SK-N-SH treated with all-trans-retinoic acid at 6 μM for 48 hours (cell line): Measurements from ENCODE around the gene SMTN.

Experiments
- ATAC-seq: fragments of 200-7000 bp; cut with Tn5 transposase; 3 replicates; pipeline ENCODE4 v1.9.1; 2020; ENCODE audit warnings: mild to moderate bottlenecking, moderate library complexity
- BACH2 ChIP-seq: fragments of 250-450 bp; sonication (Bioruptor Pico); IDR thresholded peaks from 2 replicates; pipeline ENCODE4 v1.9.0; 2021; ENCODE audit warnings: mild to moderate bottlenecking, borderline replicate concordance
- ESRRG ChIP-seq: fragments of 250-450 bp; sonication (Bioruptor Pico); IDR thresholded peaks from 2 replicates; pipeline ENCODE4 v1.6.1; 2021; ENCODE audit warnings: mild to moderate bottlenecking
- GLIS3 ChIP-seq: fragments of 250-450 bp; sonication (Bioruptor Pico); IDR thresholded peaks from 2 replicates; pipeline ENCODE4 v1.5.0; 2020; ENCODE audit warnings: mild to moderate bottlenecking, moderate library complexity
- ISL1 ChIP-seq: fragments of 250-450 bp; sonication (Bioruptor Pico); IDR thresholded peaks from 2 replicates; pipeline ENCODE4 v2.1.2; 2022; ENCODE audit warnings: mild to moderate bottlenecking, moderate library complexity
- OSR1 ChIP-seq: fragments of 250-450 bp; sonication (Bioruptor Pico); IDR thresholded peaks from 2 replicates; pipeline ENCODE4 v1.8.0; 2022; ENCODE audit warnings: moderate library complexity, mild to moderate bottlenecking, inconsistent platforms
- PPARA ChIP-seq: fragments of 250-450 bp; sonication (Bioruptor Pico); IDR thresholded peaks from 2 replicates; pipeline ENCODE4 v1.5.0; 2020; ENCODE audit warnings: mild to moderate bottlenecking, borderline replicate concordance
- RARB ChIP-seq: fragments of 250-450 bp; sonication (Bioruptor Pico); IDR thresholded peaks from 2 replicates; pipeline ENCODE4 v1.8.0; 2021; ENCODE audit warnings: mild to moderate bottlenecking, moderate library complexity
- SNAI2 ChIP-seq: fragments of 250-450 bp; sonication (Bioruptor Pico); IDR thresholded peaks from 2 replicates; pipeline ENCODE4 v1.5.0; 2020; ENCODE audit warnings: mild to moderate bottlenecking, moderate library complexity
- TCF4 ChIP-seq: fragments of 250-450 bp; sonication (Bioruptor Pico); IDR thresholded peaks from 2 replicates; pipeline ENCODE4 v1.8.0; 2021; ENCODE audit warnings: mild to moderate bottlenecking, moderate library complexity, borderline replicate concordance
- TOX ChIP-seq: fragments of 250-450 bp; sonication (Bioruptor Pico); IDR thresholded peaks from 2 replicates; pipeline ENCODE4 v1.8.0; 2021; ENCODE audit warnings: mild to moderate bottlenecking, moderate library complexity, borderline replicate concordance
- ZC3H10 ChIP-seq: fragments of 250-450 bp; sonication (Bioruptor Pico); IDR thresholded peaks from 2 replicates; pipeline ENCODE4 v1.5.1; 2021; ENCODE audit warnings: mild to moderate bottlenecking, moderate library complexity
- ZFP3 ChIP-seq: fragments of 250-450 bp; sonication (Bioruptor Pico); IDR thresholded peaks from 2 replicates; pipeline ENCODE4 v1.5.0; 2020; ENCODE audit warnings: mild to moderate bottlenecking, moderate library complexity
- ZNF565 ChIP-seq: fragments of 450-650 bp; formaldehyde crosslinking; conservative IDR thresholded peaks from 2 replicates; pipeline ENCODE4 v1.5.0; 2020; ENCODE audit warnings: low read depth, mild to moderate bottlenecking, moderate library complexity
- ZNF70 ChIP-seq: fragments of 450-650 bp; formaldehyde crosslinking; IDR thresholded peaks from 2 replicates; pipeline ENCODE4 v1.5.0; 2020; ENCODE audit warnings: mild to moderate bottlenecking, moderate library complexity
- ZNF8 ChIP-seq: fragments of 450-650 bp; formaldehyde crosslinking; IDR thresholded peaks from 2 replicates; pipeline ENCODE4 v1.5.0; 2020; ENCODE audit warnings: mild to moderate bottlenecking, moderate library complexity
- TF ChIP-seq, protein P1 (sequence below): fragments of 250-450 bp; sonication (Bioruptor Pico); IDR thresholded peaks from 2 replicates; pipeline ENCODE4 v1.8.0; 2021; ENCODE audit warnings: low read depth, mild to moderate bottlenecking, moderate library complexity, borderline replicate concordance
- TF ChIP-seq, protein P2 (sequence below): fragments of 250-450 bp; sonication (Bioruptor Pico); IDR thresholded peaks from 2 replicates; pipeline ENCODE4 v1.5.1; 2021; ENCODE audit warnings: mild to moderate bottlenecking, moderate library complexity
- TF ChIP-seq, protein P3 (sequence below): fragments of 250-450 bp; sonication (Bioruptor Pico); IDR thresholded peaks from 2 replicates; pipeline ENCODE4 v1.5.1; 2020; ENCODE audit warnings: low read depth, mild to moderate bottlenecking, moderate library complexity
- TF ChIP-seq, protein P4 (sequence below): fragments of 250-450 bp; sonication (Bioruptor Pico); IDR thresholded peaks from 2 replicates; pipeline ENCODE4 v1.5.0; 2020; ENCODE audit warnings: mild to moderate bottlenecking, moderate library complexity
- TF ChIP-seq, protein P5 (sequence below): fragments of 250-450 bp; sonication (Bioruptor Pico); IDR thresholded peaks from 2 replicates; pipeline ENCODE4 v1.8.0; 2020; ENCODE audit warnings: mild to moderate bottlenecking, moderate library complexity, borderline replicate concordance

Gene SMTN

DNA sequence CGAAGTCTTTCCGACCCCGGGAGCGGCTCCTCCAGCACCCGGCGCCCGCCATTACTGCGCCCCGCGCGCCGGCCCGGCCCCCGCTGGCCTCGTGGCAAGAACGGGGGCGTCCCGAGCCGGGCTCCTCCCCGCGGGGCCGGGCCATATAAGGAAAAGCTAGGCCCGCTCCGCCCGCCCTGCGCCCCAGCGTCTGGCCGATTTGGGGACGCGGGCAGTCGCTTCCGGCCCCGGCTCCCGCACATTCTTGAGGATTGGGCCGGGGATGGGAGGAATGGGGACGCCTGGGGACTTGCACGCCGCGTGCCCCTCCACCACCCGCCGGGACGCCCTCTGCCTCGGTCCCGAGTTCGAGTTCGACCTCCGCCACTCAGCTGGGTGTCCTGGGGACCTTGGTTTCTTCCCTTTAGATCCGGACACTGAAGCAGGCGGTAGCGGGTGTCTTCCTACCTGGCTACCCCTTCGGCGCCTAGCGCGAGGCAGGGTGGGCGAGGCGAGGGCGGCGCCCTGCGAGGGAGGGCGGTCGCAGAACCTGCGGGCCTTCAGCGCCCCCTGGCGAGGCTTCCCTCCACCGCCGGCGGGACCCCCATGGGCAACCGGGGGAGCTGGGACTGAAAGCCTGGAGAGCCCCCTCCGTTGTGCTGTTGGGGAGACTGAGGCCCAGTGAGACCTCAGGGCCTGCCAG lies 3.8 kb downstream of the SMTN start (continued):
- TF ChIP-seq ZC3H10 (CRISPR knock-in tag) (no peak), ZNF70 (CRISPR knock-in tag) (no peak), OSR1 (CRISPR knock-in tag) (no peak), PPARA (CRISPR knock-in tag) (no peak), BACH2 (CRISPR knock-in tag) (no peak), ZNF8 (CRISPR knock-in tag) (no peak), GLIS3 (CRISPR knock-in tag) (no peak), TOX (CRISPR knock-in tag) (no peak), ISL1 (CRISPR knock-in tag) (no peak)
- TF ChIP-seq, protein P1, sequence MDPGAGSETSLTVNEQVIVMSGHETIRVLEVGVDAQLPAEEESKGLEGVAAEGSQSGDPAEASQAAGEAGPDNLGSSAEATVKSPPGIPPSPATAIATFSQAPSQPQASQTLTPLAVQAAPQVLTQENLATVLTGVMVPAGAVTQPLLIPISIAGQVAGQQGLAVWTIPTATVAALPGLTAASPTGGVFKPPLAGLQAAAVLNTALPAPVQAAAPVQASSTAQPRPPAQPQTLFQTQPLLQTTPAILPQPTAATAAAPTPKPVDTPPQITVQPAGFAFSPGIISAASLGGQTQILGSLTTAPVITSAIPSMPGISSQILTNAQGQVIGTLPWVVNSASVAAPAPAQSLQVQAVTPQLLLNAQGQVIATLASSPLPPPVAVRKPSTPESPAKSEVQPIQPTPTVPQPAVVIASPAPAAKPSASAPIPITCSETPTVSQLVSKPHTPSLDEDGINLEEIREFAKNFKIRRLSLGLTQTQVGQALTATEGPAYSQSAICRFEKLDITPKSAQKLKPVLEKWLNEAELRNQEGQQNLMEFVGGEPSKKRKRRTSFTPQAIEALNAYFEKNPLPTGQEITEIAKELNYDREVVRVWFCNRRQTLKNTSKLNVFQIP (CRISPR knock-in tag), result no peak

DNA sequence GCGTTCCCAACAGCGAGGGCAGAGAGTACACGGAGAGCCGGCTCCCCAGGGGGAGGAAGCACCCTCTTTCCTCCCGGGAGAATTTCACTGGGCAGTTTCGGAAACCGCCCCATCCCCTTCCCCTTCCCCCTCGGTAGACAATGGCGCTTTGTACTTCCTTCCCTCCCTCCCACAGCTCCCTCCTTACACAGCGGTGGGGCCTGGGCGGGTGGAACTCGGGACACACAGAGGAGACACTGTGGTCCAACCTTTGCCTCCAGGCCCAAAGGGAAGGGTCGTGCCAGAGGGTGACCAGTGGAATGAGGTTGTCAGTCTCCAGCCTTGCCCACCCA lies 4.3 kb downstream of the SMTN start:
- TF ChIP-seq ZFP3 (CRISPR knock-in tag) (no peak), OSR1 (CRISPR knock-in tag) (no peak), SNAI2 (CRISPR knock-in tag) (no peak), ESRRG (CRISPR knock-in tag) (no peak), TCF4 (no peak), GLIS3 (CRISPR knock-in tag) (no peak), RARB (CRISPR knock-in tag) (no peak), ZC3H10 (CRISPR knock-in tag) (no peak), BACH2 (CRISPR knock-in tag) (no peak), ISL1 (CRISPR knock-in tag) (no peak), PPARA (CRISPR knock-in tag) (no peak), ZNF565 (no peak), ZNF8 (CRISPR knock-in tag) (no peak), TOX (CRISPR knock-in tag) (no peak)
- TF ChIP-seq, protein P1 (CRISPR knock-in tag), result no peak
- TF ChIP-seq, protein P2, sequence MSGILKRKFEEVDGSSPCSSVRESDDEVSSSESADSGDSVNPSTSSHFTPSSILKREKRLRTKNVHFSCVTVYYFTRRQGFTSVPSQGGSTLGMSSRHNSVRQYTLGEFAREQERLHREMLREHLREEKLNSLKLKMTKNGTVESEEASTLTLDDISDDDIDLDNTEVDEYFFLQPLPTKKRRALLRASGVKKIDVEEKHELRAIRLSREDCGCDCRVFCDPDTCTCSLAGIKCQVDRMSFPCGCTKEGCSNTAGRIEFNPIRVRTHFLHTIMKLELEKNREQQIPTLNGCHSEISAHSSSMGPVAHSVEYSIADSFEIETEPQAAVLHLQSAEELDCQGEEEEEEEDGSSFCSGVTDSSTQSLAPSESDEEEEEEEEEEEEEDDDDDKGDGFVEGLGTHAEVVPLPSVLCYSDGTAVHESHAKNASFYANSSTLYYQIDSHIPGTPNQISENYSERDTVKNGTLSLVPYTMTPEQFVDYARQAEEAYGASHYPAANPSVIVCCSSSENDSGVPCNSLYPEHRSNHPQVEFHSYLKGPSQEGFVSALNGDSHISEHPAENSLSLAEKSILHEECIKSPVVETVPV (CRISPR knock-in tag), result no peak
- TF ChIP-seq, protein P3, sequence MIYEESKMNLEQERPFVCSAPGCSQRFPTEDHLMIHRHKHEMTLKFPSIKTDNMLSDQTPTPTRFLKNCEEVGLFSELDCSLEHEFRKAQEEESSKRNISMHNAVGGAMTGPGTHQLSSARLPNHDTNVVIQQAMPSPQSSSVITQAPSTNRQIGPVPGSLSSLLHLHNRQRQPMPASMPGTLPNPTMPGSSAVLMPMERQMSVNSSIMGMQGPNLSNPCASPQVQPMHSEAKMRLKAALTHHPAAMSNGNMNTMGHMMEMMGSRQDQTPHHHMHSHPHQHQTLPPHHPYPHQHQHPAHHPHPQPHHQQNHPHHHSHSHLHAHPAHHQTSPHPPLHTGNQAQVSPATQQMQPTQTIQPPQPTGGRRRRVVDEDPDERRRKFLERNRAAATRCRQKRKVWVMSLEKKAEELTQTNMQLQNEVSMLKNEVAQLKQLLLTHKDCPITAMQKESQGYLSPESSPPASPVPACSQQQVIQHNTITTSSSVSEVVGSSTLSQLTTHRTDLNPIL, result no peak
- TF ChIP-seq, protein P4, sequence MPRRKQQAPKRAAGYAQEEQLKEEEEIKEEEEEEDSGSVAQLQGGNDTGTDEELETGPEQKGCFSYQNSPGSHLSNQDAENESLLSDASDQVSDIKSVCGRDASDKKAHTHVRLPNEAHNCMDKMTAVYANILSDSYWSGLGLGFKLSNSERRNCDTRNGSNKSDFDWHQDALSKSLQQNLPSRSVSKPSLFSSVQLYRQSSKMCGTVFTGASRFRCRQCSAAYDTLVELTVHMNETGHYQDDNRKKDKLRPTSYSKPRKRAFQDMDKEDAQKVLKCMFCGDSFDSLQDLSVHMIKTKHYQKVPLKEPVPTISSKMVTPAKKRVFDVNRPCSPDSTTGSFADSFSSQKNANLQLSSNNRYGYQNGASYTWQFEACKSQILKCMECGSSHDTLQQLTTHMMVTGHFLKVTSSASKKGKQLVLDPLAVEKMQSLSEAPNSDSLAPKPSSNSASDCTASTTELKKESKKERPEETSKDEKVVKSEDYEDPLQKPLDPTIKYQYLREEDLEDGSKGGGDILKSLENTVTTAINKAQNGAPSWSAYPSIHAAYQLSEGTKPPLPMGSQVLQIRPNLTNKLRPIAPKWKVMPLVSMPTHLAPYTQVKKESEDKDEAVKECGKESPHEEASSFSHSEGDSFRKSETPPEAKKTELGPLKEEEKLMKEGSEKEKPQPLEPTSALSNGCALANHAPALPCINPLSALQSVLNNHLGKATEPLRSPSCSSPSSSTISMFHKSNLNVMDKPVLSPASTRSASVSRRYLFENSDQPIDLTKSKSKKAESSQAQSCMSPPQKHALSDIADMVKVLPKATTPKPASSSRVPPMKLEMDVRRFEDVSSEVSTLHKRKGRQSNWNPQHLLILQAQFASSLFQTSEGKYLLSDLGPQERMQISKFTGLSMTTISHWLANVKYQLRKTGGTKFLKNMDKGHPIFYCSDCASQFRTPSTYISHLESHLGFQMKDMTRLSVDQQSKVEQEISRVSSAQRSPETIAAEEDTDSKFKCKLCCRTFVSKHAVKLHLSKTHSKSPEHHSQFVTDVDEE (CRISPR knock-in tag), result no peak
- TF ChIP-seq, protein P5, sequence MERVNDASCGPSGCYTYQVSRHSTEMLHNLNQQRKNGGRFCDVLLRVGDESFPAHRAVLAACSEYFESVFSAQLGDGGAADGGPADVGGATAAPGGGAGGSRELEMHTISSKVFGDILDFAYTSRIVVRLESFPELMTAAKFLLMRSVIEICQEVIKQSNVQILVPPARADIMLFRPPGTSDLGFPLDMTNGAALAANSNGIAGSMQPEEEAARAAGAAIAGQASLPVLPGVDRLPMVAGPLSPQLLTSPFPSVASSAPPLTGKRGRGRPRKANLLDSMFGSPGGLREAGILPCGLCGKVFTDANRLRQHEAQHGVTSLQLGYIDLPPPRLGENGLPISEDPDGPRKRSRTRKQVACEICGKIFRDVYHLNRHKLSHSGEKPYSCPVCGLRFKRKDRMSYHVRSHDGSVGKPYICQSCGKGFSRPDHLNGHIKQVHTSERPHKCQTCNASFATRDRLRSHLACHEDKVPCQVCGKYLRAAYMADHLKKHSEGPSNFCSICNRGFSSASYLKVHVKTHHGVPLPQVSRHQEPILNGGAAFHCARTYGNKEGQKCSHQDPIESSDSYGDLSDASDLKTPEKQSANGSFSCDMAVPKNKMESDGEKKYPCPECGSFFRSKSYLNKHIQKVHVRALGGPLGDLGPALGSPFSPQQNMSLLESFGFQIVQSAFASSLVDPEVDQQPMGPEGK (CRISPR knock-in tag), result no peak
- ATAC-seq, result no peak
